ENCODE results near the gene OPRD1. TPM values are rescaled to one million over a fixed set of nuclear protein-coding genes. Genes with fewer than 3 reads are reported as not detected.

OPRD1 gene
- total RNA-seq, 4 donors from 2014 or later, result 0.24 TPM; not detected in 3

- H3K27me3 ChIP-seq, result no peaks in the 10 kb centered on the region
- no peaks in the 10 kb centered on the region for H3K36me3 ChIP-seq
Measured at GRCh38 chr1:28781305-28781704, 30.7 kb upstream of the OPRD1 start.

DNA sequence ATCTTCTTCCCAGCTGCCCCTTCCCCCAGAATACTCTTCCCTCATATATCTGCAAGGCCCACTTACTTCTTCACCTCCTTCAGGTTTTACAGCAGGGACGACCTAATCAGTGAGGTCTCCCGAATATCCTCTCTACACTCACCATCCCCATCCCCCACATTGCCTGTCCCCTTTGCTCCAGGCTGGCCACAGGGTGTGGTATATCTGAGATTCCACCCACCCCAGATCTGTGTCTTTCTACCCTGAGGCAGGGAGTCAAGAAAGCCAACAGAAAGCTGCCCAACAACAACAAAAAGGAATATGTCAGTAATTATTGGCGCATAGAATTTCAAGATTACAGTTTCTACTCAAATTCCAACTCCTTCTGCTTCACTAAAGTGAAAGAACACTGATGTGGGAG lies 30.0 kb upstream of the OPRD1 start:
- Histone ChIP-seq H3K36me3 (no peaks in the 10 kb centered on the region), H3K27ac (no peak overlapping the region), H3K4me3 (replicated peaks in 1 of 3) (no peak overlapping the region), H3K4me1 (no peaks in the 10 kb centered on the region), H3K9me3 (no peaks in the 10 kb centered on the region), H3K27me3 (no peaks in the 10 kb centered on the region)
- DNase-seq, result no peak
- TF ChIP-seq CTCF (IDR thresholded peaks at IDR 0.05) (no peak), POLR2A (IDR thresholded peaks at IDR 0.05) (no peak)
- intact Hi-C loops (cut with DNase I), result loop anchor here (10.0 kb wide), 1 partner anchor 423 kb away; no protein-coding TSS in a partner anchor
- WGBS, 2 donors, result 66 to 72% methylated on average over 3 of the region's 3 CpGs

More at GRCh38 chr1:28781305-28781704, 30.7 kb upstream of the OPRD1 start:
- Histone ChIP-seq H3K4me1 (no peaks in the 10 kb centered on the region), H3K9me3 (no peaks in the 10 kb centered on the region), H3K27ac (no peak overlapping the region), H3K4me3 (replicated peaks in 1 of 3) (no peak overlapping the region)
- no peak for DNase-seq
- TF ChIP-seq CTCF (IDR thresholded peaks at IDR 0.05) (no peak), POLR2A (IDR thresholded peaks at IDR 0.05) (no peak)
- 74% methylated on average over 11 of the region's 11 CpGs for WGBS, 2 donors
- intact Hi-C loops (cut with DNase I), result loop anchor here (10.0 kb wide), 1 partner anchor 423 kb away; no protein-coding TSS in a partner anchor

DNA sequence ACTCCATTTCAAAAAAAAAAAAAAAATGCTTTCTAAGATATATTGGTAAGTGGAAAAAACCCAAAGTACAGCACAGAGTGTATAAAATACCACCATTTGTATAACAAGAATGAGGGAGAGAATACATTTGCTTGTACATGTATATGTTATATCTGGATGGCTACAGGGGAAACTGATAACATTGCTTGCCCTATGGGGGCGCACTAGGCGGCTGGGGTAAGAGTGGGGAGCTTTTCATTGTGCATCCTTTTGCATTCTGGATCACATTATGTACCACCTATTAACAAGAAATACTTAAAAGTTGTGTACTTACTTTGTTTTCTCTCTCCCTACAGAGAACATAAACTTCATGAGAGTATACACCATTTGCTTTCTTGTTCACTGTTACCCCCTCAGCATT lies 28.6 kb upstream of the OPRD1 start:
- Histone ChIP-seq H3K4me3 (replicated peaks in 1 of 3) (no peak overlapping the region), H3K4me1 (no peaks in the 10 kb centered on the region), H3K27me3 (no peaks in the 10 kb centered on the region), H3K36me3 (no peaks in the 10 kb centered on the region), H3K27ac (no peak overlapping the region), H3K9me3 (no peaks in the 10 kb centered on the region)
- 77 to 85% methylated on average over 2 of the region's 2 CpGs for WGBS, 2 donors
- no peak for DNase-seq
- intact Hi-C loops (cut with DNase I), result loop anchor here (10.0 kb wide), 1 partner anchor 421 kb away; no protein-coding TSS in a partner anchor
- no peak for TF ChIP-seq POLR2A (IDR thresholded peaks at IDR 0.05)
- TF ChIP-seq CTCF (IDR thresholded peaks at IDR 0.05), result no peak

DNA sequence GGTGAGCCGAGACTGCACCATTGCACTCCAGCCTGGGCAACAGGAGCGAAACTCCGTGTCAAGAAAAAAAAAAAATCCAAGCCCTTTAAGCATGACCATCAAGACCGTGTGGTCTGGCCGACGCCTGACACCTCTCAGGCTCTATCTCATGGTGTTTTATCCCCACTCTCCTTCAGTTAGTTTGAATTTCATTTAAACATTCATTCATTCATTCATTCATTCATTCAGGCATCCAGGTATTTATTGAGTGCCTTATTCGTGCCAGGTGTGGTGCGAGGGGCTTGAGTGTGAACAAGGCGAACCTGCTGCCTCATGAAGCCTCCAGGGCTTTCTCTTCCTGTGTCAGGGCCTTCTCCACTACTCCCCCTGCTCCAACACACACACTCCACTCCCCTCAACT lies 22.6 kb upstream of the OPRD1 start:
- DNase-seq, result no peak
- no peak overlapping the region for H3K27ac ChIP-seq
- H3K9me3 ChIP-seq, result no peaks in the 10 kb centered on the region
- TF ChIP-seq POLR2A (IDR thresholded peaks at IDR 0.05) (no peak), CTCF (IDR thresholded peaks at IDR 0.05) (no peak)
- H3K27me3 ChIP-seq, result no peaks in the 10 kb centered on the region
- no peak overlapping the region for H3K4me3 ChIP-seq (replicated peaks in 1 of 3)
- WGBS, 2 donors, result 88 to 94% methylated on average over 9 of the region's 9 CpGs
- intact Hi-C loops (cut with DNase I), result loop anchor here (5.0 to 10.0 kb wide), 2 partner anchors 88 to 415 kb away; no protein-coding TSS in a partner anchor
- H3K4me1 ChIP-seq, result no peaks in the 10 kb centered on the region
- no peaks in the 10 kb centered on the region for H3K36me3 ChIP-seq

DNA sequence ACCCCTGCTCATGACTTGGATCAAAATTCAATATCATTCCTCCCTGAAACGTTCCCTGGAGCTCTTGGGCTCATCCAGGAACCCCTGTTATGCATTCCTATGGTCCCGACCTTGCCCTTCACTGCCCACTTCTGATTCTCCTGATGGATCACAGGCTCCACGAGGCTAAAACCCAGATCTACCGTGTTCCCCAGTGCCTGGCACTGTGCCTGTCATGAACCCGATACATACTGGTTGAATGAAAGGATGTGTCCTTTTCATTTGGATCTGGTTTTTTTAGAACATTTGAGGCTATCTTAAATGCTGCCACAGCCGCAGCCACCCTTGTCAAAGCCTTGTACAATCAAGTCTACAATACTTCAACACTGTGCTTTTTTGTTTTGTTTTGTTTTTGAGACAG lies 22.2 kb upstream of the OPRD1 start:
- 75 to 78% methylated on average over 6 of the region's 6 CpGs for WGBS, 2 donors
- TF ChIP-seq POLR2A (IDR thresholded peaks at IDR 0.05), result no peak
- Histone ChIP-seq H3K27ac (no peak overlapping the region), H3K4me1 (no peaks in the 10 kb centered on the region), H3K9me3 (no peaks in the 10 kb centered on the region), H3K36me3 (no peaks in the 10 kb centered on the region), H3K27me3 (no peaks in the 10 kb centered on the region), H3K4me3 (replicated peaks in 1 of 3) (no peak overlapping the region)
- no peak for DNase-seq
- intact Hi-C loops (cut with DNase I), result loop anchor here (5.0 to 10.0 kb wide), 2 partner anchors 87 to 415 kb away; no protein-coding TSS in a partner anchor
